ENCODE results near the gene BORCS8.
"Not testable (repeated sequence)": the region's sequence is repeated elsewhere in the genome, so short reads cannot be mapped to it uniquely, and the experiment has no call there.

Gene BORCS8

GRCh38 chr19:19192078-19192882, at the start of gene BORCS8, which contains the start of gene RFXANK:
BORCS8 (minus strand) TSS chr19:19192152; CDS start chr19:19192117, 35 bp downstream.
RFXANK (plus strand) TSS chr19:19192258; CDS start chr19:19193947, 1,689 bp downstream.
- peak; percentile 99 for DNase-seq

GRCh38 chr19:19240476-19240875, 48.5 kb upstream of the BORCS8 start:
- DNase-seq: no peak

GRCh38 chr19:19239675-19240074, 47.7 kb upstream of the BORCS8 start:
- DNase-seq: no peak

GRCh38 chr19:19238126-19238894, 46.4 kb upstream of the BORCS8 start:
- DNase-seq: no peak

- DNase-seq: no peak
Observed at GRCh38 chr19:19236173-19236572, 44.2 kb upstream of the BORCS8 start.

- no peak for DNase-seq
Observed at GRCh38 chr19:19234220-19234816, 42.4 kb upstream of the BORCS8 start.

GRCh38 chr19:19232261-19232721, 40.3 kb upstream of the BORCS8 start:
- no peak for DNase-seq

- no peak for DNase-seq
Observed at GRCh38 chr19:19230999-19231398, 39.0 kb upstream of the BORCS8 start.

GRCh38 chr19:19229701-19230100, 37.7 kb upstream of the BORCS8 start:
- no peak for DNase-seq

GRCh38 chr19:19227217-19227616, 35.3 kb upstream of the BORCS8 start:
- no peak for DNase-seq

- DNase-seq: no peak
Observed at GRCh38 chr19:19226663-19227062, 34.7 kb upstream of the BORCS8 start.

- no peak for DNase-seq
Observed at GRCh38 chr19:19226204-19226603, 34.3 kb upstream of the BORCS8 start.

GRCh38 chr19:19224852-19225494, 33.0 kb upstream of the BORCS8 start:
- peak; percentile 85 for DNase-seq

- DNase-seq: no peak
Observed at GRCh38 chr19:19224150-19224851, 32.3 kb upstream of the BORCS8 start.

GRCh38 chr19:19223636-19224035, 31.7 kb upstream of the BORCS8 start:
- DNase-seq: no peak

GRCh38 chr19:19223060-19223459, 31.1 kb upstream of the BORCS8 start:
- no peak for DNase-seq

GRCh38 chr19:19221000-19221399, 29.0 kb upstream of the BORCS8 start:
- not testable (repeated sequence) for DNase-seq

GRCh38 chr19:19218911-19219310, 27.0 kb upstream of the BORCS8 start:
- no peak for DNase-seq

GRCh38 chr19:19217099-19217498, 25.1 kb upstream of the BORCS8 start:
- no peak for DNase-seq

- no peak for DNase-seq
Observed at GRCh38 chr19:19215792-19216191, 23.8 kb upstream of the BORCS8 start.

- DNase-seq: peak; percentile 33
Observed at GRCh38 chr19:19214892-19215291, 22.9 kb upstream of the BORCS8 start.

- no peak for DNase-seq
Observed at GRCh38 chr19:19214159-19214490, 22.2 kb upstream of the BORCS8 start.
